Fibroblast of pulmonary artery (primary cell): ENCODE measurements around the gene MYCBP2.

Experiments used
- DNase-seq: peaks from one replicate; pipeline ENCODE4 v3.0.0-alpha.2; 2010; ENCODE audit warnings: low read depth
- H3K4me3 ChIP-seq: replicated peaks from 2 replicates; pipeline ENCODE4 v1.5.1; 2011; ENCODE audit warnings: low read depth, mild to moderate bottlenecking, control low read depth, low read length, moderate library complexity
- CTCF ChIP-seq: IDR thresholded peaks from 2 replicates; pipeline ENCODE4 v1.5.1; 2011; ENCODE audit warnings: mild to moderate bottlenecking, control low read depth, low read length, inconsistent platforms; ENCODE audit errors: missing control alignments

MYCBP2 gene

GRCh38 chr13:77338961-77339401 is 12.1 kb upstream of the MYCBP2 start:
- no peak for DNase-seq
- H3K4me3 ChIP-seq = no peak overlapping the region
- no peak for TF ChIP-seq CTCF

GRCh38 chr13:77338329-77338728 is 11.4 kb upstream of the MYCBP2 start:
- TF ChIP-seq CTCF = no peak

GRCh38 chr13:77337159-77337558 is 10.3 kb upstream of the MYCBP2 start:
- no peak for TF ChIP-seq CTCF
- no peak overlapping the region for H3K4me3 ChIP-seq
- DNase-seq = no peak

More at GRCh38 chr13:77338329-77338728, 11.4 kb upstream of the MYCBP2 start:
- no peak for DNase-seq
- H3K4me3 ChIP-seq = no peak overlapping the region

- TF ChIP-seq CTCF = no peak
- DNase-seq = no peak
- no peak overlapping the region for H3K4me3 ChIP-seq
These were observed 8.6 kb upstream of the MYCBP2 start for GRCh38 chr13:77335543-77335942.

- DNase-seq = no peak
- H3K4me3 ChIP-seq = no peak overlapping the region
- no peak for TF ChIP-seq CTCF
These were observed 6.7 kb upstream of the MYCBP2 start for GRCh38 chr13:77333594-77333993.

- TF ChIP-seq CTCF = no peak
- no peak for DNase-seq
- no peak overlapping the region for H3K4me3 ChIP-seq
These were observed 4.5 kb upstream of the MYCBP2 start for GRCh38 chr13:77331421-77331820.

GRCh38 chr13:77329911-77330584 is 3.2 kb upstream of the MYCBP2 start:
- TF ChIP-seq CTCF = no peak
- DNase-seq = no peak
- H3K4me3 ChIP-seq = peak overlapping the region; percentile 90
